GM18873 (cell line): Measurements from ENCODE around the gene BHLHA9.
"Not testable (repeated sequence)": the region's sequence is repeated elsewhere in the genome, so short reads cannot be mapped to it uniquely, and the experiment has no call there.

Source experiments
- ATAC-seq: cut with Tn5 transposase; IDR thresholded peaks from one replicate; pipeline ENCODE4 v1.9.1; 2021; ENCODE audit warnings: mild to moderate bottlenecking, moderate library complexity, moderate number of reproducible peaks; ENCODE audit not compliant: unreplicated experiment, low FRiP score

The BHLHA9 gene

GRCh38 chr17:1270210-1271029, at the start of gene BHLHA9:
TSS of gene BHLHA9 (plus strand) at chr17:1270444. CDS start at chr17:1270564, 120 bp downstream.
- ATAC-seq, result no peak

- ATAC-seq, result no peak
These were observed 49.0 kb upstream of the BHLHA9 start for GRCh38 chr17:1221209-1221608.

- no peak for ATAC-seq
These were observed 47.9 kb upstream of the BHLHA9 start for GRCh38 chr17:1222321-1222720.

- no peak for ATAC-seq
These were observed 46.6 kb upstream of the BHLHA9 start for GRCh38 chr17:1223662-1224061.

- no peak for ATAC-seq
These were observed 45.9 kb upstream of the BHLHA9 start for GRCh38 chr17:1224330-1224729.

GRCh38 chr17:1226308-1226707, 43.9 kb upstream of the BHLHA9 start:
- ATAC-seq, result no peak

GRCh38 chr17:1227365-1227764, 42.9 kb upstream of the BHLHA9 start:
- no peak for ATAC-seq

- peak; percentile 48 for ATAC-seq
These were observed 42.1 kb upstream of the BHLHA9 start for GRCh38 chr17:1227917-1228780.

GRCh38 chr17:1228781-1229348, 41.4 kb upstream of the BHLHA9 start:
- ATAC-seq, result peak; percentile 19

- ATAC-seq, result no peak
These were observed 40.8 kb upstream of the BHLHA9 start for GRCh38 chr17:1229349-1229899.

- no peak for ATAC-seq
These were observed 40.2 kb upstream of the BHLHA9 start for GRCh38 chr17:1229900-1230501.

- ATAC-seq, result no peak
These were observed 38.8 kb upstream of the BHLHA9 start for GRCh38 chr17:1231456-1231855.

- ATAC-seq, result no peak
These were observed 37.9 kb upstream of the BHLHA9 start for GRCh38 chr17:1232331-1232730.

- no peak for ATAC-seq
These were observed 37.5 kb upstream of the BHLHA9 start for GRCh38 chr17:1232786-1233185.

- no peak for ATAC-seq
These were observed 35.8 kb upstream of the BHLHA9 start for GRCh38 chr17:1234455-1234854.

- no peak for ATAC-seq
These were observed 32.8 kb upstream of the BHLHA9 start for GRCh38 chr17:1237471-1237870.

- ATAC-seq, result no peak
These were observed 31.0 kb upstream of the BHLHA9 start for GRCh38 chr17:1239210-1239609.

- not testable (repeated sequence) for ATAC-seq
These were observed 29.8 kb upstream of the BHLHA9 start for GRCh38 chr17:1240426-1240825.

- no peak for ATAC-seq
These were observed 28.3 kb upstream of the BHLHA9 start for GRCh38 chr17:1241929-1242328.

- no peak for ATAC-seq
These were observed 25.6 kb upstream of the BHLHA9 start for GRCh38 chr17:1244606-1245012.
